GM11168 (cell line): ENCODE measurements around the gene TTC6.

ENCODE experiments used
- in situ Hi-C: fragments of 300-500 bp; cut with MboI; formaldehyde crosslinking; loops from one replicate; pipeline ENCODE4 v1.12.0; 2022; ENCODE audit warnings: low sequenced_read_pairs; ENCODE audit not compliant: unreplicated experiment

TTC6 gene

GRCh38 chr14:37594238-37594970, 1.0 kb upstream of the TTC6 start:
- in situ Hi-C loops, result loop anchor here (25.0 kb wide), 1 partner anchor 1057 kb away; no protein-coding TSS in a partner anchor

DNA sequence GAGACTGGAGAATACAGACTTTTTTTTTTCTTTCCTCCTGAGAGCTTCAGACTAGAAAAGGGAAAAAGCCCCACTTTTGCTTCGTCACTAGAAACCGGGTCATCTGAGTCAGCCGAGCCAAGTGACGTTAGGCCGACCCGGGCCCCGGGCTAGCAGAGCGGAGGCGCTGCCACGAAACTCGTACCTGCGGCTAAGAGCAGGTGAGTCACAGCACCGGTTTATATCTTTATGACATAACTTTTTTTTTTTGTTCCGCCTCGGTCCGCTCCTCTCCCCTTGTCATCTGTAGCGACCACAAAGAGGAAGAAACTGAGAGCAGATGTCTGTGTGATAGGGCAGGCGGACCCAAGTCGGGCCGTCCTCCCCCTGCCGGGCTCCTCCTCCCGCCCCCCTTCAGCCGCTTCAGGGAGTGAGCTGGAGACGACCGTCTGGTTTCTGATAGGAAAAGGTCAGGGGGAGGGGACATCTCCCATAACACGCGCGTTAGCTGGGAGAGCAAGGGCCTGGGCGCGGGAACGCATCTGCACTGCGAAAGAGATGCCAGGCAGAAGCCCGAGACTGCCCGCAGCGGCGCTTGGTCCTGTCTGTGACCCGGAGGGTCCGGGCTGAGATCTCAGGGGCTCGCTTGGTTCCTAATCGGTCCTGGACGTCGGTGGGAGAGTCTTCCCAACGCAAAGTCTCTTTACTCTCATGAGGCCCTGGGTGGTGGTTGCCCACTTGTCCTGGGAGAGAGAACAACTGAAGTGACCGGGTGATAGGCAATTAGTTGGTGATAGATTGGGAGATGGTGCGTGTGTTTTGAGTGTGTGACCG, 586 bp downstream of the TTC6 start:
- in situ Hi-C loops, result loop anchor here (25.0 kb wide), 1 partner anchor 1059 kb away; no protein-coding TSS in a partner anchor

- in situ Hi-C loops, result loop anchor here (25.0 kb wide), 1 partner anchor 1060 kb away; no protein-coding TSS in a partner anchor
These were observed 1.5 kb downstream of the TTC6 start for GRCh38 chr14:37596790-37597472.

DNA sequence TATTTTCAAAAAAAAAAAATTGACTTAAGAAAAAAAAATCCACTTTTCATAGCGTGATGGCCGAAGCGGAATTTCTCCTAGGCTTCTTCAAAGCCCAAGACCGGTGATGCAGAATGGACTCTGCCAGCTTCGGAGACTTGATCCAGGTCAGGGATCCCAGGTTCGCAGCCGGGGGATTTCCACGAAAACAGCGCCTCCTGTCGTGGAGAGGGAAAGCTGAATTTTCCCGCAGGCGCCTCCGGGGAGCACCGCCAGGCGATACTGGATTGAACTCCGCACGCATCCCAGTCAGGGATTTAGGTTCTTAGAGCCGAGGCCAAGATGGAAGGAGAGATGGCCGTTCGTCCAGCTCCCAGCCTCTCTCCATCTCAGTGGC, 2.1 kb downstream of the TTC6 start:
- in situ Hi-C loops, result loop anchor here (25.0 kb wide), 1 partner anchor 1060 kb away; no protein-coding TSS in a partner anchor

GRCh38 chr14:37597914-37598746, 2.7 kb downstream of the TTC6 start:
- in situ Hi-C loops, result loop anchor here (25.0 kb wide), 1 partner anchor 1061 kb away; no protein-coding TSS in a partner anchor

DNA sequence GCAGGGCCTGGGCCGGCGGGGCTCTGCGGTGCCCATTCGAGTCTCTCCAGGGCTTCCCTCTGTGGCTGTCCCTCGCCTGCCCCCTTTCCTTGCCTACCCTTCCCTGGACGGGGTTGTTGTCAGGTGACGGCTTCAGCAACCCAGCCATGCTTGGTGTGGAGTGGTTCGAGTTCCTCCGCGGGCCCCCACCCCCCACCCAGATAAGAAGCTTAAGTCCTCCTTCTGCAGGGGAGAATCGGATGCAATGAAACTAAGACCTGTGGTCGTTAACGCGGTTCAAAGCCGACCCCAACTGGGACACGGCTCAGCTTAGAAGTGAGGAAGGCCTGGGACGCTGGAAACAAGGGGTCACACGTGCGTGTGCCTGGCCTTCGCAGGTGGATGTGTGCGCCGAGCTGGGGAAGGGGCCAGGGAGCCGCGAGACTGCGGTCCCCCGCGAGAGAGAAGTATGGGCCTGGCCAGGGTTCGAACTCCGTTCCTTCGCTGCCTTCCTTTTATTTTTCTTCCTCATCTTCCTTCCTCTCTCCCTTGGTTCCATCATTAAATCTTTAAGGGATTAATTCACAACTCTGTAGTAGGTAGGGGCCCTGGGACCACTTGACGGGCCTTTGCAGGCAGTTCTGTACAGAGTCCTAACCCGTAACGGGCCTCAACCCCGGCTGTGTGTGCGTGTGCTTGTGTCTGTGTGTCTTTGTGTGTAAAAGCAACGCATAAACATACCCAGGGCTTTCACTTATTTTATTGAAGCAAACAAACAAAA, 3.5 kb downstream of the TTC6 start:
- in situ Hi-C loops, result loop anchor here (25.0 kb wide), 1 partner anchor 1062 kb away; no protein-coding TSS in a partner anchor

DNA sequence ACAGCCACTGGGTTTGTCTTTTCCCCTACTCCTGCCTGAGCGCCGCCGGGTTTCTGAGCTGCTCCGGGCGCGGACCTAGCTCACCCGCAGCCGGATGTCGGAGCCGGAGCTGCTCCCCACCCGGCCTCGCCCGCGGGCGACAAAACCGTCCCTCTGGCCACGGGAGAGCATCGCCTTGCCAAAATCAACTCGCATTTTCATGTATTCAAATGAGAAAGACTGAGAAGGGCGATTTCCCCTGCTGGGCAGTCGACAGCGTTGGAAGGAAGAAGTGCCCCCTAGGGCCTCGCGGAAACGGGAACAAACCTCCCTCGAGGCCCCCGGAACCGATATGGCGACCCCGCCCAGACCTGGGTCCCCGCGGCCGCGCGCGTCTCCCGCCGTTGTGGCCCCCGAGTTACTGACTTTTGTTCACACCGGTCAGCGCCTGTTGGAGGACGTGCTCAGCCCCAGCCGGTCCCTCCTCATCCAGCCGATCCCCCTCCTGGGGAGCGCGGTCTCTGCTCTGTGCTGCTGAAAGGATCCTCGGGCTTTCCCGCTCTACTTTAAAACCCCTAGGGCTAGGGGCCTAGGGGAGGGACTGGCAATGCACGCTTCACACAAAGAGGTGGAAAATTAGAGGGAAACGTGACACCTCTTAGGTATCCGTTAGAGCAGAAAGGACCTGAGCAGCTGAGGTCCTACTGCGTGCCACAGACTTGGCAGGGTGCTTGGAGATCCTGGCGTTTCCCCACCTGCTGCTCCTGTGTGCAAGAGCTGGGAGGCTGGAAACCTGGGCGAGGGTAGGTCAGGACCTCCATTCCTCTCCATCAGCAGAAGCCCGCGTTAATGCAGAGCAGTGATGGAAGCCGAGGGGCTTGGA, 4.3 kb downstream of the TTC6 start:
- in situ Hi-C loops, result loop anchor here (25.0 kb wide), 1 partner anchor 1062 kb away; no protein-coding TSS in a partner anchor

DNA sequence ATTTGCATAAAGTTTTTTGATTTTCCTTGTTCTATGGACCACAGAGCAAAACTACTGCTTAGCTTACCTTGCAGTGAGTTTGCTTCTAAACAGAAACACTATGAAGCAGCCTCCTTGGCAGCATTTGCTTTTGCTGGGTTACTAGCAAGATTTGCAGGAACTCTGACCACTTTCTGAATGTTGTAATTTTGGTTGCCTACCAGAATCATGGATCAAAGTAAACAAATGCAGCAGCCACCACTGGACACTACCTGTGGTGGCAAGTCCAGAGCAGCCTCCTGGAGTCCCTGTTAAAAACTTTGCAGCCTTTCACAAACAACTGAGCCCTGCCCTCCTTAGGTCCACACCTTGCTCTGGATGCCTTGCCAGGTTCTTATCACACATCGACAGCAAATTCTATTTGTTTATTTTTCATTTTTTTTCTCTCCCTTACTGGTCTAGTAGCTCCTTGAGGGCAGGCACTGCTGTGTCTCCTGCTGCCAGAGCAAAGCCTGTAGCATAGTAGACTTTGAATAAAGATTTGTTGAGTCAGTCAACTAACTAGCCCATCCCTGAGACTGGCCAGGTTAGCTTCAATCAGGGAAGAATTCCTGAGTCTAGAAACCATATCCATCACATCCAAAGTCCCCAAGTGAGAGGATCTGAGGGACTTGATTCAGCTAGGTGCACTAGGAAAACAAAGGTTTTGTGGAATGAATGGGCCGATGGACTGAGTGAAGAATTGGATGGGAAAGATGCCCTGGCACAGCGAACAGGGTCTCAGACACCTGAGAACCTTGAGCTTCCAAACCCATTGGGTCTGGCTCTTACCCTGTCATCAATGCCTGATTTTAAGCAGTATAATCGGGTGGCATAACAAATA, 5.7 kb downstream of the TTC6 start:
- in situ Hi-C loops, result no loop called here

- in situ Hi-C loops, result no loop called here
These were observed 6.4 kb downstream of the TTC6 start for GRCh38 chr14:37601865-37602264.

DNA sequence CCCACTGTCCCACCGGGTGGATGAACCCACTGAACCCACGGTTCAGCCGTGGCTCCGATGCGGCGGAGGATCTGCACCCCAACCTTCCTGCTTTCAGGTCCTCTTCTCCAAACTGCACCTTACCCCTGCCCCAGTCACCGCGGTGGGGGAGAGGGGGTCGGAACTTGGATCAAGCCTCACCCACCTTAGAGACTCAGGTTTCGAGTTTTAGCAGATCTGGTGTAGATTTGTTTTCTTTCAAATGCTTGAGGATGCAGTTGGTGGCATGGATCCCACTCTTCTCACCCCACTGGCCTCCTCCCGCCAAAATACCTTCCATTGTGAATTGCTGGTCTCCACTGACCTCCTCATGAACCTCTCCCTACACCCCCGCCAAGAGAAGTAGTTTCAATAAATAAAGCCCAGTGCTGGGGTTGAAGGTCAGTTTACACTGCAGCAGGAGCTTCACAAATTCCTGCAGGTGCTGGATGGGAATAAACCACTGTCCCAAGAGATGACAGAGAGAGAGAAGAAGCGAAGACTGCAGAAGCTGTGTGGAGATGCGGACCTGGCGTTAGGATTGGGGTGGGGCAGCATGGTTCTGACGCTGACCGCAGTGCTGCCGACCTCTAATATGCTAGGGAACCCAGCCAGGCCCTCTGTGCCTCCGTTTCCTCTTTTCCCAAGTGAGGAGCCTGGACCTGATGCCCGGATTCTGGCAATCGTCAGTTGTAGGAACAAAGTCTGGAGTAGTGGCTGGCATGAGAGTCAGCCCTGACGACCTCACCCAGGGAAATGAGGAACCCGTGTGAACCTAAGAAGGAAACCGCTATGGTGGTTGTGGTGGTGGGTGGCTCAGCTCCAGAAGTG, 7.4 kb downstream of the TTC6 start:
- in situ Hi-C loops, result no loop called here

DNA sequence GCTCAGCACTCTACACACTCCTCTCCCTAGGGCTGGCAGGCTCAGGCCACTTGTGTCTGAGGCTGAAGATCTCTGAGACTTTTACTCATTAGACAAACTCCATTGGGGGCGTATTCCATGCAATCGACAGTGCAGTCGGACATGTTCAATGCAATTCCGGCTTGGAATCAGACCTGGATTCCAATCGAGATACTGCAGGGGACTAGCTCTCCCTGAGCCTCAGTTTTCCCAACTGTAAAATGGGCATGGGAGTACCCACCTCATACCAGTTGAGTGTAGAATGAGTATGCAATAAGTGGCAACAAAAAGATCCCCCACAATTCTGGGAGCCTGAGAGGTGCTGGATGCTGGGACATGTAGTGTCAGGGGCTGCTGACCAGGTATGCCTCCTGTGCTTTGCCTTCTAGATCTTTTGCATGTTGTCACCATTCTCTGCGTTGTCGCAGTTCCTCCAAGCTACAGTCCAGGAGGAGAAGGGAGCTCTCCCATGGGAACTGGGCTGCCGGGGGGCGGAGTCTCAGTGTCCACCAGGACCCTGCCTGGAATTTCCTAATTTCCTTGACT, 8.3 kb downstream of the TTC6 start:
- in situ Hi-C loops, result no loop called here

DNA sequence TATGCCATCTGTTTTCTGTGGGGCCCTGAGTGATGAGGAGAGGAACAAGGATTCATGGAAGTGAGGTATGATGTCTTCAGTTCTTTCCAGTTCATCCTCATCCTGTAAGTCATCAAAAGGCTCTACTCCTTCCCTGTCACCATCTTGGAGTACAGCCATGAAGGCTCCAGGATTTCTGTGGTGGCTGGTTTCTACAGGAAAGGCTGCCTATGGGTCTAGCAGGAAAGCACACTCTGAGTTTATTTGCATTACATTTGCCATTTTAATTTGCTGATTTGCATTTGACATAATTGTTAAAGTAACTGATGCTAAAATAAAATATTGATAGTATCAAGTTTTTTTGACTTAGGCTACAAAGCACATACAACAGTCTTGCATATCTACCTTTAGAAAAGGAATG, 11.2 kb downstream of the TTC6 start:
- in situ Hi-C loops, result no loop called here

DNA sequence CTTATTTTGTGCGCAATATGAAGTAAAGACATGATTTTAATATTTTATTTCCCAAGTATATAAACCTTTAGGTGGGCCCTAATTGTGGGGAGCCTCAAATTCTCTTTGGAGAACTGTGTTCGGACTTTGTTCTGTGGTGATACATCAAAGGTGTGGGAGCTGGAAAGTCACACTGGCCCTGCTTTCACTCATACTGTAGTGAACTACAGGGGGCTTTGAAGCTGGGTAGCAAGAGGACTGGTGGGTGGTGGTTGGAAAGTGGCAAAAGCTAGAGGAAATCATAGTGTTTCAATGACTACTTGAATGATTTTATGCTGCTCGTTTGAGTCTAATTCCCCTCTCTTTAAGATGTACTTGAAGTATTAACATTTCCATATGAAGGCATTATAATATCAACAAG, 13.2 kb downstream of the TTC6 start:
- in situ Hi-C loops, result no loop called here

DNA sequence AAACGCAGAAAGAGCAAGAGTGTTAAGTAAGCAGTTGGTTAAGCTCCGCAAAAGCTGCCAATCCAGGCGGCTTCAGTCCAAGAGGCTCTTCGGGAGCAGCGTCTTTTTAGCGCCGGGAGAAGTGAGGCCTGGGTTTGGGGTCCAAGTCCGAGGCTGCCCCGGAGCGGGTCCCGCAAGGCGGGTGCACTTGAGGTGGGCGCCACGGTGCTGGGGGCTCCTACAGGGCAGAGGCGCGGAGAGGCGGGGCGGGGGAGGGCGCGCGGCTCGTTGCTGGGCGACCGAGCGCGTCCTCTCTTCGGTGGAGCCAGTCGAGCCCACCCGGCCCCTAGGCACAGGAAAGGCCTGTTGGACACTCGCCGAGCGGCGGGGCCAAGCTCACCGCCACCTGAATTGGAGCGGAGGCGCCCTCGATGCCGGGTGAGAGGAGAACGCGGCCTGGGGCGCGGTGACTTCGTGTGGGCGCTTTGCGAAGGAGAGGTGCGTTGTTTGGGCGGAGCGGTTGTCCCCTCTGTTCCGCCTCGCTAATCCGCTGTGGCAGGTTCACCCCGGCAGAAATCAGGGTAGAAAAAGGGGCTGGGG, 15.6 kb downstream of the TTC6 start:
- in situ Hi-C loops, result no loop called here

DNA sequence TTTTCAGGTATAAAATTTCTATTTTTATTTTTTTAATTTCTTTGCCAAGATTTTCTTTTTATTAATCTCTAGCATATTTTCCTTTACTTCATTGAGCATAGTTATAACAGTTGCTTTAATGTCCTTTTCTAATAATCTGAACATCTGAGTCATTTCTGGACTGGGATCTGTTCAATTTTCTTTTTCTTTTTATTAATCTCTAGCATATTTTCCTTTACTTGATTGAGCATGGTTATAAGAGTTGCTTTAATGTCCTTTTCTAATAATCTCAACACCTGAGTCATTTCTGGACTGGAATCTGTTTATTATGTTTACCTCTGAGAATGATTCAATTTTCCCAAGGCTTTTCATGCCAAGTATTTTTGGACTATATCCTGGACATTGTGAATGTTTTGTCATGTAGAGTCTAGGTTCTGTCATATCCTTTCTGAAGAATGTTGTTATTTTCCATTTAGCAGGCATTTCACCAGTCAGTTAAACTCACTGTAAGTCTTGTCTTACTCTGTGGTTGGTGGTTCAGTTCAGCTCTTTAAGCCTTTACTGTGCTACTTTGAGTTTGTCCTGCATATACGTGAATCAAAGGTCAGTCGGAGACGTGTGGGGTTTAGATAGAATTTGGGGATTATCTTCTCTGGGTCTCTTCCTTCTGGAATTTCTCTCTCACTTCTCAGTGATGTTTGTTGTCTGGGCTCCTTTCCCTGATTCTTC, 20.3 kb downstream of the TTC6 start:
- in situ Hi-C loops, result no loop called here
